Measurements from ENCODE around the gene ZNF639. TPM values are rescaled to one million over a fixed set of nuclear protein-coding genes. Genes with fewer than 3 reads are reported as not detected.

The ZNF639 gene
- total and polyA plus RNA-seq, 9 of the 15 experiments (the other 6 are each of a cell fraction or from before 2014, with no cell fraction given) = 17.6 to 88.1 (median 53.7) TPM

GRCh38 chr3:179299999-179300613 is 22.7 kb upstream of the ZNF639 start:
- H3K4me1 ChIP-seq (replicated peaks in 1 of 2; ENCODE audit: control insufficient read depth in 2 of 2, insufficient read depth in 2 of 2, low read length in 2 of 2) = peaks cover 9 to 16% of the 10 kb centered on the region in 2 experiments; a peak in 3 of 5 replicates
- POLR2A ChIA-PET = interaction anchor here (1.0 kb wide), 1 partner anchor 12 kb away, joined by 3 read pairs; no protein-coding TSS in a partner anchor
- FAIRE-seq (no peak), ATAC-seq (no peak), DNase-seq (ENCODE audit: extremely low read depth in 1 of 4, low spot score in 3 of 4) (peak in 1 of 4 experiments; percentile 8)
- peaks cover 11% of the 10 kb centered on the region; the same call in 1 of the 2 replicates for H3K9me3 ChIP-seq (replicated peaks; ENCODE audit: control insufficient read depth, insufficient read depth, low read depth, low read length)
- H4K20me1 ChIP-seq (replicated peaks; ENCODE audit: control insufficient read depth, insufficient read depth, low read length) = no peaks in the 10 kb centered on the region
- peak overlapping the region; percentile 19 to 57; a peak in 2 of 4 replicates for H3K9ac ChIP-seq (ENCODE audit: insufficient read depth in 1 of 2, low read depth in 2 of 2, low read length in 2 of 2)
- H3K27ac ChIP-seq (ENCODE audit: extremely low read depth, low read depth, low read length) = peak overlapping the region; percentile 16; the same call in 2 of the 3 replicates
- no peaks in the 10 kb centered on the region for H3K27me3 ChIP-seq (ENCODE audit: control insufficient read depth in 2 of 2, insufficient read depth in 2 of 2, low read length in 2 of 2)
- no peaks in the 10 kb centered on the region; the same call in 1 of the 3 replicates for H3K36me3 ChIP-seq (ENCODE audit: control insufficient read depth, insufficient read depth, low read length)
- no peaks in the 10 kb centered on the region for H3K9me1 ChIP-seq (ENCODE audit: control insufficient read depth, insufficient read depth, low read length)
- H3K79me2 ChIP-seq (ENCODE audit: control insufficient read depth, insufficient read depth, low read length) = no peaks in the 10 kb centered on the region
- CTCF ChIA-PET (ENCODE audit: low intra/inter-chr PET ratio) = no interaction called here
- BruUV-seq (replicated peaks) = no TSS peak
- H2AFZ ChIP-seq (ENCODE audit: low read depth, low read length) = peak overlapping the region; percentile 68
- in situ Hi-C loops (cut with MboI) (loop anchor here (25.0 kb wide), 1 partner anchor 838 kb away; no protein-coding TSS in a partner anchor), intact Hi-C loops (cut with micrococcal nuclease) (loop anchor here (2.0 to 5.0 kb wide), 2 partner anchors 39 to 153 kb away; partner anchors contain the start of gene PIK3CA)
- no peak overlapping the region for H3K4me2 ChIP-seq (ENCODE audit: insufficient read depth, low read length)
- H3K4me3 ChIP-seq = no peak overlapping the region
- 65% methylated on average over 5 of the region's 5 CpGs for WGBS (ENCODE audit: insufficient coverage, low coverage, missing lambda C conversion rate)
- TF ChIP-seq EP400 (IDR thresholded peaks at IDR 0.05) = 0 out of 2 replicates have a peak, but pooled peaks have one; percentile 6
- TF ChIP-seq MED1 (CRISPR knock-in tag; IDR thresholded peaks at IDR 0.05; ENCODE audit: borderline replicate concordance) = no peak
- no peak for TF ChIP-seq MCM7 (IDR thresholded peaks at IDR 0.05)
- TF ChIP-seq, protein P1, sequence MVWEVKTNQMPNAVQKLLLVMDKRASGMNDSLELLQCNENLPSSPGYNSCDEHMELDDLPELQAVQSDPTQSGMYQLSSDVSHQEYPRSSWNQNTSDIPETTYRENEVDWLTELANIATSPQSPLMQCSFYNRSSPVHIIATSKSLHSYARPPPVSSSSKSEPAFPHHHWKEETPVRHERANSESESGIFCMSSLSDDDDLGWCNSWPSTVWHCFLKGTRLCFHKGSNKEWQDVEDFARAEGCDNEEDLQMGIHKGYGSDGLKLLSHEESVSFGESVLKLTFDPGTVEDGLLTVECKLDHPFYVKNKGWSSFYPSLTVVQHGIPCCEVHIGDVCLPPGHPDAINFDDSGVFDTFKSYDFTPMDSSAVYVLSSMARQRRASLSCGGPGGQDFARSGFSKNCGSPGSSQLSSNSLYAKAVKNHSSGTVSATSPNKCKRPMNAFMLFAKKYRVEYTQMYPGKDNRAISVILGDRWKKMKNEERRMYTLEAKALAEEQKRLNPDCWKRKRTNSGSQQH (CRISPR knock-in tag; IDR thresholded peaks at IDR 0.05) = 0 out of 2 replicates have a peak, but pooled peaks have one; percentile 19

Measured in K562 (cell line).